OCI-LY3 (cell line): ENCODE measurements around the gene ME3.

Experiments
- H2AFZ ChIP-seq: fragments of 200-600, 300-600 bp; shearing (Covaris generic); 2 replicates; pipeline ENCODE4 v1.6.0; 2014; ENCODE audit warnings: antibody characterized with exemption, low read depth, low read length
- H3K27ac ChIP-seq: fragments of 200-600, 300-600 bp; sonication (generic); 2 replicates; pipeline ENCODE4 v1.5.1; 2014; ENCODE audit warnings: mild to moderate bottlenecking, low read length, moderate library complexity, mixed read lengths
- H3K27me3 ChIP-seq: fragments of 200-600, 300-600 bp; sonication (generic); 2 replicates; pipeline ENCODE4 v1.6.1; 2014; ENCODE audit warnings: low read depth, low read length, mixed read lengths
- H3K36me3 ChIP-seq: fragments of 200-600, 300-600 bp; sonication (generic); replicated peaks from 2 replicates; pipeline ENCODE3; 2014; ENCODE audit warnings: low read depth, low read length, mixed read lengths
- H3K4me1 ChIP-seq: fragments of 300-600, 200-600 bp; sonication (generic); 2 replicates; pipeline ENCODE4 v1.6.1; 2014; ENCODE audit warnings: low read length, mixed read lengths
- H3K4me2 ChIP-seq: fragments of 200-600, 300-600 bp; sonication (generic); 2 replicates; pipeline ENCODE4 v1.6.1; 2014; ENCODE audit warnings: low read length, mixed read lengths
- H3K4me3 ChIP-seq: fragments of 300-600, 200-600 bp; sonication (generic); 2 replicates; pipeline ENCODE4 v1.5.1; 2014; ENCODE audit warnings: antibody characterized with exemption, mild to moderate bottlenecking, low read length, moderate library complexity
- H3K79me2 ChIP-seq: fragments of 300-600, 200-600 bp; shearing (Covaris generic); 2 replicates; pipeline ENCODE4 v1.6.1; 2014; ENCODE audit warnings: mild to moderate bottlenecking, low read length, mixed read lengths
- H3K9ac ChIP-seq: fragments of 300-600, 200-600 bp; shearing (Covaris generic); 2 replicates; pipeline ENCODE4 v1.6.0; 2014; ENCODE audit warnings: mild to moderate bottlenecking, low read length, moderate library complexity
- H3K9me3 ChIP-seq: fragments of 200-600, 300-600 bp; shearing (Covaris generic); 2 replicates; pipeline ENCODE4 v1.6.1; 2014; ENCODE audit warnings: low read length, mixed read lengths; ENCODE audit not compliant: insufficient read depth
- H4K20me1 ChIP-seq: fragments of 200-600, 300-600 bp; sonication (generic); 2 replicates; pipeline ENCODE4 v1.6.1; 2016; ENCODE audit warnings: low read length, mixed read lengths; ENCODE audit not compliant: insufficient read depth
- EZH2phosphoT487 ChIP-seq: fragments of 200-600 bp; shearing (Covaris generic); IDR thresholded peaks from 2 replicates; pipeline ENCODE4 v1.6.1; 2018; ENCODE audit warnings: antibody characterized with exemption, mixed run types, low read depth
- TF ChIP-seq, protein P1 (sequence below): fragments of 200-600, 300-600 bp; sonication (generic); IDR thresholded peaks from 2 replicates; pipeline ENCODE4 v1.5.1; 2014; ENCODE audit warnings: antibody characterized with exemption, low read length, low read depth

ME3 gene

DNA sequence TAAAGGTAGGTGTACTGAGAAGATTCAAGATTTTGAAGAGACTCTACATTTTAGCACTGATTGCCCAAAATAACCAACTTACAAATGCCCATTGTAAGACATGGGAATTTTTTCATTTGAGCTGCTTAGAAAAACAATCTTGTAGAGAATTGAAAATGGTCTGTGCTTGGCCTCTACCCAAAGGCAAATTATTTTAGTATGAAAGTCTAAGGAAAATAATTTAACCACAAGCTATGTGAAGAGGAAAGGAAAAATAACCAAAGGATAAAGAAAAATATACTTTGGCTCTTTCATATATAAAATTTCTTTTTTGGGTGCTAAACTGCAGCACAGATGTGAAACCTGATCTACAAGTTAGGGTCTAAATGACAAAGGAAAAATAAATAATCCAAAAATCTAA, 54.9 kb downstream of the ME3 start:
- TF ChIP-seq EZH2phosphoT487: no peak
- TF ChIP-seq, protein P1, sequence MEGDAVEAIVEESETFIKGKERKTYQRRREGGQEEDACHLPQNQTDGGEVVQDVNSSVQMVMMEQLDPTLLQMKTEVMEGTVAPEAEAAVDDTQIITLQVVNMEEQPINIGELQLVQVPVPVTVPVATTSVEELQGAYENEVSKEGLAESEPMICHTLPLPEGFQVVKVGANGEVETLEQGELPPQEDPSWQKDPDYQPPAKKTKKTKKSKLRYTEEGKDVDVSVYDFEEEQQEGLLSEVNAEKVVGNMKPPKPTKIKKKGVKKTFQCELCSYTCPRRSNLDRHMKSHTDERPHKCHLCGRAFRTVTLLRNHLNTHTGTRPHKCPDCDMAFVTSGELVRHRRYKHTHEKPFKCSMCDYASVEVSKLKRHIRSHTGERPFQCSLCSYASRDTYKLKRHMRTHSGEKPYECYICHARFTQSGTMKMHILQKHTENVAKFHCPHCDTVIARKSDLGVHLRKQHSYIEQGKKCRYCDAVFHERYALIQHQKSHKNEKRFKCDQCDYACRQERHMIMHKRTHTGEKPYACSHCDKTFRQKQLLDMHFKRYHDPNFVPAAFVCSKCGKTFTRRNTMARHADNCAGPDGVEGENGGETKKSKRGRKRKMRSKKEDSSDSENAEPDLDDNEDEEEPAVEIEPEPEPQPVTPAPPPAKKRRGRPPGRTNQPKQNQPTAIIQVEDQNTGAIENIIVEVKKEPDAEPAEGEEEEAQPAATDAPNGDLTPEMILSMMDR: no peak
- Histone ChIP-seq H3K27me3 (peaks cover 6% of the 10 kb centered on the region; the same call in 1 of the 2 replicates), H3K79me2 (no peaks in the 10 kb centered on the region), H3K9ac (no peak overlapping the region), H4K20me1 (no peaks in the 10 kb centered on the region), H3K4me1 (0 out of 2 replicates have a peak, but pooled peaks cover 2% of the 10 kb centered on the region), H3K36me3 (peaks cover 5% of the 10 kb centered on the region), H3K4me3 (no peak overlapping the region), H2AFZ (no peak overlapping the region), H3K27ac (no peak overlapping the region), H3K4me2 (no peak overlapping the region), H3K9me3 (peaks cover 22% of the 10 kb centered on the region; the same call in 1 of the 2 replicates)

DNA sequence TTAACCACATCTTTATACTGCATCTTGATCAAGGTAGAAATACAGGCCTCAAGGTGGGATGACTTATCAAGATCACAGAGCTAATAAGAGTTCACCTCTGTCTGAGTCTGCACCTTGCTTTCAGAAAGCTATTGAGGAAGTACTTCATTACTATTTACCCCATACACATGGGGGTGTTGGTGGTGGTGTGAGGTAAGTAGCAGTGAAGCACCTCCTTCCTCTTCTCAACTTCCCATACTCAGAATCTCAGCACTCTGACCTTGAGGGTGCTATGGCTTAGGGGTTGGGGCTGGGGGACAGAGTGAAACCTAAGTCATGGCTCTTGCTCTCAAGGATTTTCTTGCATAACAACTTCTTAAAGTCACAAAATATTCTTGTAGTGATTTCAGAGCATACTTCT, 56.9 kb downstream of the ME3 start:
- Histone ChIP-seq H3K36me3 (peaks cover 3% of the 10 kb centered on the region), H3K4me2 (no peak overlapping the region), H3K4me3 (no peak overlapping the region), H3K9me3 (peaks cover 21% of the 10 kb centered on the region; the same call in 1 of the 2 replicates), H3K79me2 (no peaks in the 10 kb centered on the region), H4K20me1 (no peaks in the 10 kb centered on the region), H2AFZ (no peak overlapping the region), H3K27ac (no peak overlapping the region), H3K9ac (no peak overlapping the region), H3K27me3 (peaks cover 6% of the 10 kb centered on the region; the same call in 1 of the 2 replicates), H3K4me1 (0 out of 2 replicates have a peak, but pooled peaks cover 2% of the 10 kb centered on the region)
- TF ChIP-seq EZH2phosphoT487: no peak
- TF ChIP-seq, protein P1: no peak

DNA sequence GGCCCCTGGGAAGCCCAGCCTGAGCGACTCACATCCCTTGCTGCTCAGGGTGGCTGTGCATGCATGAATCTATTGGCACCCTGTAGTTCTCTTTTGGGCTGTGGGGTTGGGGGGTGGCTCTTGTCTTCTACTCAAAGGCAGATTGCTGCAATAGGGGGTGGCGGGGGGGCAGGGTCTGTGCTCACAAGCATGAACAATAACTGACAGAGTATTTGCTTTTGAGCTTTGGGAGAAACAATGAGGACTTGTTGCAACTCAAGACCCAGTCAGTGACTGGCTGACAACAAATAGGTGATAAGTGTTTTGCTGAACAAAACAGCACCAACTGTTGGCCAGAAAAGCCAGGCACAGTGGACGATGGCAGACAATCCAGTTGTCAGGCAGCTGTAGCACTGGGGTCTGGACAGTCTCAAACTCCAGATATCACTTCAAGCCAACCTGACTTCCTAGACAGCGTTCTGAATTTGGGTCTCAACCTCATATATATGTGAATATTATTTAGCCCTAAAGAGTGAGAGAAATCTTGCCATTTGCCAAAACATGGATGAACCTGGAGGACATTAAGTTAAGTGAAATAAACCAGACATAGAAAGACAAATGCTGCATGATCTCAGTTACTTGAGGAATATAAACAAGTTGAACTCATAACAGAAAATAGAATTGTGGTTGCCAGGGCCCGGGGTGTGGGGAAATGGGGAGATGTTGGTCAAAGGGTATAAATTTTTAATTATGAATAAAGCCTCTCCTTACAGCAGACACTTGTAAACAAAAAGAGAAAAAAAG, 61.7 kb downstream of the ME3 start:
- TF ChIP-seq, protein P1: no peak
- TF ChIP-seq EZH2phosphoT487: no peak
- Histone ChIP-seq H3K79me2 (no peaks in the 10 kb centered on the region), H2AFZ (no peak overlapping the region), H3K9ac (no peak overlapping the region), H3K27ac (no peak overlapping the region), H3K4me3 (no peak overlapping the region), H3K9me3 (0 out of 2 replicates have a peak, but pooled peaks cover 5% of the 10 kb centered on the region), H3K36me3 (no peaks in the 10 kb centered on the region), H4K20me1 (no peaks in the 10 kb centered on the region), H3K4me2 (no peak overlapping the region), H3K4me1 (no peaks in the 10 kb centered on the region), H3K27me3 (peaks cover 10% of the 10 kb centered on the region)

DNA sequence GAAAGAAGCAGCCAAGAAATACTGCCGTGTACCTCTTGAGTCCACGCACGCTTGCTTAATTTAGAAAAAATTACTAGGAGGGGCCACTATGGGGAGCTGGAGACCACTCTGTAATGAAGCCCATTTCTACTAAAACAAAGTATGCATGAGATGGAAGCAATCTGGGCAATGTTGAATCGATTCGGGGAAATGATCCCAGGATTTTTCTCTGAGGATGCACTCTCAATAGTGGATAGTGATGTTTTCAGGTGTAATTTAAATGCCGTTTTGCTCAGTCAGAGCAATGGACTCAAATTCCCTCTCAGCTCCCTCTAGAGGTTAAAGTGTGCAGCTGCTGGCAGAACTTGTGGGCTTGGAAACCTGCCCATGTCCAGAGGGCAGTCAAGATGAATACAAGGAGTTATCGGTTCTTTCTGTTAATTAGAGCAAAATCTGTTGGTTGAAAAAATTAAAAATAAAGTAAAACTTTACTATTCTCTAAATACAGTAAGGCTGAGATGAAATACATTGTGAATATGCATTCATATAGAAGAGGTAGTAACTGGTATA, 64.1 kb downstream of the ME3 start:
- no peaks in the 10 kb centered on the region for H4K20me1 ChIP-seq
- H3K4me1 ChIP-seq: no peaks in the 10 kb centered on the region
- no peaks in the 10 kb centered on the region for H3K9me3 ChIP-seq
- no peaks in the 10 kb centered on the region for H3K79me2 ChIP-seq
- H2AFZ ChIP-seq: peak overlapping the region; percentile 85; the same call in 1 of the 2 replicates
- H3K4me2 ChIP-seq: peak overlapping the region; percentile 82
- H3K9ac ChIP-seq: no peak overlapping the region
- no peaks in the 10 kb centered on the region for H3K36me3 ChIP-seq
- peak overlapping the region; percentile 66 for H3K4me3 ChIP-seq
- H3K27me3 ChIP-seq: peaks cover 4% of the 10 kb centered on the region; the same call in 1 of the 2 replicates
- no peak for TF ChIP-seq EZH2phosphoT487
- TF ChIP-seq, protein P1: peak; percentile 100
- no peak overlapping the region for H3K27ac ChIP-seq
